ENCODE data around the gene TFF2. TPM values are rescaled to one million over a fixed set of nuclear protein-coding genes. Genes with fewer than 3 reads are reported as not detected.

TFF2 gene
- polyA plus RNA-seq, 1 donor (not counting 4 experiments of a cell fraction or from before 2014, with no cell fraction given), result not detected

DNA sequence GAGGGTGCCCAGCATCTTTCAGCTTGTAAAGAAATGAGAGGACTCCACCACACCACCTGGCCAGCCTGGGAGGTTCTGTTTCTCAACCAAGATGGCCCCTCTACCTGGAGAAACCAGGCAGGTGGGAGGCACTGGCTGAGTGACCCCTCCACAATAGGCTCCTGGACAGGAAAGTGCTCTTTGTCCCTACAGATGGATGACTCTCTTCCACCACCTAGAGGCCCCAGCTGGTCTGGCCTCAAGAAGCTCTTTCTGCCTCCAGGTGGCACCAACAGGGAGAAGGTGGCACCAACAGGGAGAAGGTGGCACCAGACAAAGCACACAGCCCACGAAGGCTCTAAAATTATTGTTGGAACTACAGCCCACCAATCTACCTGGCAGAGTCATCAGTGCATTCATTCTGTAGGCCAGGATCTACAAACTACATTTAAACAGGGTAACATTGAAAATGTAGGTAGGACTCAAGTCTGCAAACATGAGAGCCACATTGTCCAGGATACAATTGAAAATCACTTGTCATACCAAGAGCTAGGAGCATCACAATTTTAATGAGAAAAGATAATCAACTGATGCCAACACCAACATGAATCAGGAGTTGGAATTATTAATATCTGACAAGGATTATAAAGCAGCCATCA, 30.7 kb upstream of the TFF2 start:
- no peaks in the 10 kb centered on the region for H3K4me1 ChIP-seq (ENCODE audit: control insufficient read depth, extremely low read depth, insufficient read depth, low read length)
- TF ChIP-seq, protein P1, sequence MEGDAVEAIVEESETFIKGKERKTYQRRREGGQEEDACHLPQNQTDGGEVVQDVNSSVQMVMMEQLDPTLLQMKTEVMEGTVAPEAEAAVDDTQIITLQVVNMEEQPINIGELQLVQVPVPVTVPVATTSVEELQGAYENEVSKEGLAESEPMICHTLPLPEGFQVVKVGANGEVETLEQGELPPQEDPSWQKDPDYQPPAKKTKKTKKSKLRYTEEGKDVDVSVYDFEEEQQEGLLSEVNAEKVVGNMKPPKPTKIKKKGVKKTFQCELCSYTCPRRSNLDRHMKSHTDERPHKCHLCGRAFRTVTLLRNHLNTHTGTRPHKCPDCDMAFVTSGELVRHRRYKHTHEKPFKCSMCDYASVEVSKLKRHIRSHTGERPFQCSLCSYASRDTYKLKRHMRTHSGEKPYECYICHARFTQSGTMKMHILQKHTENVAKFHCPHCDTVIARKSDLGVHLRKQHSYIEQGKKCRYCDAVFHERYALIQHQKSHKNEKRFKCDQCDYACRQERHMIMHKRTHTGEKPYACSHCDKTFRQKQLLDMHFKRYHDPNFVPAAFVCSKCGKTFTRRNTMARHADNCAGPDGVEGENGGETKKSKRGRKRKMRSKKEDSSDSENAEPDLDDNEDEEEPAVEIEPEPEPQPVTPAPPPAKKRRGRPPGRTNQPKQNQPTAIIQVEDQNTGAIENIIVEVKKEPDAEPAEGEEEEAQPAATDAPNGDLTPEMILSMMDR (optimal IDR thresholded peaks at IDR 0.05 in 1 of 3, IDR thresholded peaks at IDR 0.05 in 1 of 3, conservative IDR thresholded peaks at IDR 0.05 in 1 of 3; ENCODE audit: extremely low read depth in 1 of 3, insufficient read depth in 2 of 3, low read length in 3 of 3), result peak; percentile 77 to 84 (median 81)
- no peak for TF ChIP-seq EZH2 (IDR thresholded peaks at IDR 0.05; ENCODE audit: low read length)
- H3K27ac ChIP-seq (ENCODE audit: control insufficient read depth, insufficient read depth, low read length), result no peak overlapping the region
- no peak overlapping the region for H3K4me3 ChIP-seq (ENCODE audit: control insufficient read depth in 2 of 3, extremely low read depth in 1 of 3, insufficient read depth in 2 of 3, low read depth in 1 of 3, low read length in 3 of 3)
- peaks cover 2% of the 10 kb centered on the region for H3K27me3 ChIP-seq (ENCODE audit: control insufficient read depth, extremely low read depth, insufficient read depth, low read length)
- H3K4me2 ChIP-seq (ENCODE audit: control insufficient read depth, extremely low read depth, insufficient read depth, low read depth, low read length), result no peak overlapping the region
- no peaks in the 10 kb centered on the region for H3K9me3 ChIP-seq (ENCODE audit: control insufficient read depth, low read depth, low read length)
- H2AFZ ChIP-seq (ENCODE audit: control insufficient read depth, low read length), result no peak overlapping the region
- no peaks in the 10 kb centered on the region for H3K9me1 ChIP-seq (ENCODE audit: control insufficient read depth, extremely low read depth, insufficient read depth, low read length)
- H3K79me2 ChIP-seq (ENCODE audit: control insufficient read depth, insufficient read depth, low read length), result no peaks in the 10 kb centered on the region
- H4K20me1 ChIP-seq (ENCODE audit: control insufficient read depth, extremely low read depth, insufficient read depth, low read length), result no peaks in the 10 kb centered on the region
- H3K36me3 ChIP-seq (ENCODE audit: control insufficient read depth in 2 of 2, extremely low read depth in 1 of 2, insufficient read depth in 2 of 2, low read length in 2 of 2), result no peaks in the 10 kb centered on the region
- FAIRE-seq, result no peak
- DNase-seq (ENCODE audit: low read depth, low spot score), result no peak
- dilution Hi-C loops (cut with MboI; ENCODE audit: extremely low pct_ligation_motif_present, low sequenced_read_pairs), result no loop called here
- no peak overlapping the region for H3K9ac ChIP-seq (ENCODE audit: control insufficient read depth, extremely low read depth, insufficient read depth, low read length)

DNA sequence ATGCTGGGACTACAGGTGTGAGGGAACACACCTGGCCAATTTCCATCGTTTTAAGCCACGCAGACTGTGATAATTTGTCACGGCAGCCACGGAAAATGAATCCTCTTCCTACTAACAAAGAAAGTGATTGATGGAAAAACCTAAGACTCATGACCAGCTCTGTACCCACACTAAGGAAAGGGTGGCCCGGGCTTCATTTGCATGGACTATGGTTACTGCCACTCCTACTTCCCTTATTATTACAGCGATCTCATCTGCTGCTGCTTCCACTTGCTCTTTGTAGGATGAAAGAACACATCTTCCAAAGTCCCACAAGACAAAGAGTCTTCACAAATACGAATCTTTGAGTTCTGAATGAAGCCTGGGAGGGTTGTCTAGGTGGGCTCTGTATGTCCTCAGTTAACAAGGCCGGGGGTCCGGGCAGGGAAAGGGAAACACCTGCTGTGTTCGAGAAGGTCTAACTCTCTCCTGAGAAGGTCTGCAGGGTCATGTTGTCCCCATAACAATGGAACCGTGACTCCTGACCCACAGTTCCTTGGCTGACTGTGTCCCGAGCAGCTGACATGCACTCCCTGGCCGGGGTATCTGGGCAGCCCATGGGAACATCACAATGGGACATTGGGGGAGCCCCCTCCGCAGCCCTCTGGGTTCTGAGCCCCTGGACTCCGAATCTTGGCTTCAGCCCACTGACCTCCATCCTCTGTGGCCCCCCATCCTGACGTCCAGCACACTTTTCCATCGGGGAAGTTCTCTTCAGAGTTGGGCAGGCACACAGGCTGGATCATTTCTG, 28.8 kb upstream of the TFF2 start:
- Histone ChIP-seq H3K79me2 (ENCODE audit: control insufficient read depth, insufficient read depth, low read length) (no peaks in the 10 kb centered on the region), H4K20me1 (ENCODE audit: control insufficient read depth, extremely low read depth, insufficient read depth, low read length) (no peaks in the 10 kb centered on the region), H3K27ac (ENCODE audit: control insufficient read depth, insufficient read depth, low read length) (no peak overlapping the region), H3K9ac (ENCODE audit: control insufficient read depth, extremely low read depth, insufficient read depth, low read length) (no peak overlapping the region), H2AFZ (ENCODE audit: control insufficient read depth, low read length) (no peak overlapping the region), H3K4me2 (ENCODE audit: control insufficient read depth, extremely low read depth, insufficient read depth, low read depth, low read length) (no peak overlapping the region), H3K9me1 (ENCODE audit: control insufficient read depth, extremely low read depth, insufficient read depth, low read length) (no peaks in the 10 kb centered on the region), H3K9me3 (ENCODE audit: control insufficient read depth, low read depth, low read length) (no peaks in the 10 kb centered on the region), H3K4me3 (ENCODE audit: control insufficient read depth in 2 of 3, extremely low read depth in 1 of 3, insufficient read depth in 2 of 3, low read depth in 1 of 3, low read length in 3 of 3) (no peak overlapping the region), H3K27me3 (ENCODE audit: control insufficient read depth, extremely low read depth, insufficient read depth, low read length) (peaks cover 19% of the 10 kb centered on the region), H3K4me1 (ENCODE audit: control insufficient read depth, extremely low read depth, insufficient read depth, low read length) (no peaks in the 10 kb centered on the region), H3K36me3 (ENCODE audit: control insufficient read depth in 2 of 2, extremely low read depth in 1 of 2, insufficient read depth in 2 of 2, low read length in 2 of 2) (no peaks in the 10 kb centered on the region)
- no peak for FAIRE-seq
- TF ChIP-seq, protein P1 (optimal IDR thresholded peaks at IDR 0.05 in 1 of 3, IDR thresholded peaks at IDR 0.05 in 1 of 3, conservative IDR thresholded peaks at IDR 0.05 in 1 of 3; ENCODE audit: extremely low read depth in 1 of 3, insufficient read depth in 2 of 3, low read length in 3 of 3), result no peak
- no peak for DNase-seq (ENCODE audit: low read depth, low spot score)
- dilution Hi-C loops (cut with MboI; ENCODE audit: extremely low pct_ligation_motif_present, low sequenced_read_pairs), result no loop called here

All from keratinocyte (primary cell).